ENCODE data around the gene ACAD9. TPM values are rescaled to one million over a fixed set of nuclear protein-coding genes. Genes with fewer than 3 reads are reported as not detected.

Gene ACAD9
- total RNA-seq, 1 donor from 2014 or later = 32.4 TPM

DNA sequence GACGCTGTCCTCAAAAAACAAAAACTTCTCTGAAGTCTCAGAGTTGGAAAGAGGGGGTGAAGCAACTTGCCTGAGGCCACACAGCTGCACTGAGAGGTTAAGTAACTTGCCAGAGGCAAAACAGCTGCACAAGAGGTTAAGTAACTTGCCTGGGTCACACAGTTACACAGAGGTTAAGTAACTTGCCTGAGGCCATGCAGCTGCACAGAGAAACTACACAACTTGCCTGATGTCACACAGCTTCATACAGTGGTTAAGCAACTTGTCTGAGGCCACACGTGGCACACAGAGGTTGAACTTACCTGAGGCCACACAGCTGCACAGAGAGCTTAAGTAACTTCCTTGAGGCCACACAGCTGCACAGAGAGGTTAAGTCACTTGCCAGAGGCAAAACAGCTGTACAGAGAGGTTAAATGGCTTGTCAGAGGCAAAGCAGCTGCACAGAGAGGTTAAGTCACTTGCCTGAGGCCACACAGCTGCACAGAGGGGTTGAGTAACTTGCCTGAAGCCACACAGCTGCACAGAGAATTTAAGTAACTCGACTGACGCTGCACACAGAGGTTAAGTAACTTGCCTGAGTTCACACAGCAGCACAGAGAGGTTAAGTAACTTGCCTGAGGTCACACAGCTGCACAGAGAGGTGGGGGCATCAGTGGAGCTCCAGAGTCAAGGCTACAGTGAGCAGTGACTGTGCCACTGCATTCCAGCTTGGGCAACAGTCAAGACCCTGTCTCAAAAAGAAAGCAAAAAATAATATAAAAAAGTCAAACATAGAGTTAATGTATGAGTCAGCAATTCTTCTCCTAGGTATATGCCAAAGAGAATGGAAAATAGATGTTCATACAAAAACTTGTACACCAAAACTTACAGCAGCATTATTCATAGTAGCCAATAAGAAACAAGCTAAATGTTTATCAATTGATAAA, 12.0 kb upstream of the ACAD9 start:
- Histone ChIP-seq H2AFZ (ENCODE audit: low read depth, low read length) (no peak overlapping the region), H3K27ac (ENCODE audit: low read depth, low read length) (no peak overlapping the region), H3K9ac (ENCODE audit: low read length) (no peak overlapping the region), H3K9me3 (ENCODE audit: insufficient read depth, low read depth, low read length) (no peaks in the 10 kb centered on the region), H3K4me3 (ENCODE audit: insufficient read depth, low read depth, low read length) (no peak overlapping the region), H4K20me1 (ENCODE audit: insufficient read depth, low read length) (no peaks in the 10 kb centered on the region), H3K79me2 (ENCODE audit: insufficient read depth, low read length) (no peaks in the 10 kb centered on the region), H3K27me3 (ENCODE audit: insufficient read depth, low read length) (no peaks in the 10 kb centered on the region), H3K36me3 (ENCODE audit: insufficient read depth, low read length) (no peaks in the 10 kb centered on the region), H3K4me2 (ENCODE audit: low read length) (no peak overlapping the region), H3K4me1 (ENCODE audit: insufficient read depth, low read length) (peaks cover 3% of the 10 kb centered on the region)
- Mint-ChIP-seq H3K27me3 (ENCODE audit: low read depth, unreplicated experiment) (peaks cover 2% of the 10 kb centered on the region), H3K27ac (ENCODE audit: unreplicated experiment) (no peak overlapping the region), H3K4me3 (ENCODE audit: unreplicated experiment) (no peak overlapping the region), H3K36me3 (ENCODE audit: low read depth, unreplicated experiment) (peaks cover 8% of the 10 kb centered on the region), H3K4me1 (ENCODE audit: low read depth, unreplicated experiment) (peaks cover 5% of the 10 kb centered on the region), H3K9me3 (ENCODE audit: unreplicated experiment) (peaks cover 3% of the 10 kb centered on the region)
- TF ChIP-seq, protein P1, sequence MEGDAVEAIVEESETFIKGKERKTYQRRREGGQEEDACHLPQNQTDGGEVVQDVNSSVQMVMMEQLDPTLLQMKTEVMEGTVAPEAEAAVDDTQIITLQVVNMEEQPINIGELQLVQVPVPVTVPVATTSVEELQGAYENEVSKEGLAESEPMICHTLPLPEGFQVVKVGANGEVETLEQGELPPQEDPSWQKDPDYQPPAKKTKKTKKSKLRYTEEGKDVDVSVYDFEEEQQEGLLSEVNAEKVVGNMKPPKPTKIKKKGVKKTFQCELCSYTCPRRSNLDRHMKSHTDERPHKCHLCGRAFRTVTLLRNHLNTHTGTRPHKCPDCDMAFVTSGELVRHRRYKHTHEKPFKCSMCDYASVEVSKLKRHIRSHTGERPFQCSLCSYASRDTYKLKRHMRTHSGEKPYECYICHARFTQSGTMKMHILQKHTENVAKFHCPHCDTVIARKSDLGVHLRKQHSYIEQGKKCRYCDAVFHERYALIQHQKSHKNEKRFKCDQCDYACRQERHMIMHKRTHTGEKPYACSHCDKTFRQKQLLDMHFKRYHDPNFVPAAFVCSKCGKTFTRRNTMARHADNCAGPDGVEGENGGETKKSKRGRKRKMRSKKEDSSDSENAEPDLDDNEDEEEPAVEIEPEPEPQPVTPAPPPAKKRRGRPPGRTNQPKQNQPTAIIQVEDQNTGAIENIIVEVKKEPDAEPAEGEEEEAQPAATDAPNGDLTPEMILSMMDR (IDR thresholded peaks at IDR 0.05; ENCODE audit: insufficient read depth, low read depth, low read length) = no peak
- TF ChIP-seq EZH2 (IDR thresholded peaks at IDR 0.05; ENCODE audit: insufficient read depth, low read length) = no peak
- FAIRE-seq (no peak), DNase-seq (ENCODE audit: low read depth) (no peak)

DNA sequence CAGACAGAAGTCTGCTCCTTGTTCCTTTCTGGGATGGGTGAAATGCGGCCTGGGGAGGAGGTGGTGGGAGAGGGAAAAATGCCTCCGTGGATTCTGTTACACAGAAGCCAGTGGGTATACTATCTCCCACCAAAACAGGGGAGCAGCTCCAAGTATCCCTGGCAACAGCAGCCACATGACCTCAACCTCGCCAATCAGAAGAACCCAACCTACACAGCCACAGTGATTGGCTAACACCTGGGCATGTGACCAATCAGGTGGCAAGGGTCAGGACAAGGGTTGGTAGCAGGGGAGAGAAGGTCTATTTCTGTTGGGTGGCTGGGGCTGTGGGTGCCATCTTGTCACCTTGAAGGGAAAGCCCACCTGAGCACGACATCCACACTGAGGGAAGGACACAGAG, 9.1 kb upstream of the ACAD9 start:
- no peak overlapping the region for H3K27ac Mint-ChIP-seq (ENCODE audit: unreplicated experiment)
- no peaks in the 10 kb centered on the region for H3K36me3 ChIP-seq (ENCODE audit: insufficient read depth, low read length)
- no peaks in the 10 kb centered on the region for H3K79me2 ChIP-seq (ENCODE audit: insufficient read depth, low read length)
- peaks cover 12% of the 10 kb centered on the region for H3K27me3 Mint-ChIP-seq (ENCODE audit: low read depth, unreplicated experiment)
- no peak overlapping the region for H2AFZ ChIP-seq (ENCODE audit: low read depth, low read length)
- H3K9me3 ChIP-seq (ENCODE audit: insufficient read depth, low read depth, low read length) = no peaks in the 10 kb centered on the region
- H3K9ac ChIP-seq (ENCODE audit: low read length) = no peak overlapping the region
- DNase-seq (ENCODE audit: low read depth) (no peak), FAIRE-seq (no peak)
- H4K20me1 ChIP-seq (ENCODE audit: insufficient read depth, low read length) = no peaks in the 10 kb centered on the region
- peaks cover 5% of the 10 kb centered on the region for H3K27me3 ChIP-seq (ENCODE audit: insufficient read depth, low read length)
- no peak overlapping the region for H3K27ac ChIP-seq (ENCODE audit: low read depth, low read length)
- no peak overlapping the region for H3K4me3 Mint-ChIP-seq (ENCODE audit: unreplicated experiment)
- peaks cover 2% of the 10 kb centered on the region for H3K4me1 Mint-ChIP-seq (ENCODE audit: low read depth, unreplicated experiment)
- no peak overlapping the region for H3K4me3 ChIP-seq (ENCODE audit: insufficient read depth, low read depth, low read length)
- H3K36me3 Mint-ChIP-seq (ENCODE audit: low read depth, unreplicated experiment) = peaks cover 12% of the 10 kb centered on the region
- H3K4me1 ChIP-seq (ENCODE audit: insufficient read depth, low read length) = peaks cover 3% of the 10 kb centered on the region
- H3K4me2 ChIP-seq (ENCODE audit: low read length) = no peak overlapping the region
- peaks cover 6% of the 10 kb centered on the region for H3K9me3 Mint-ChIP-seq (ENCODE audit: unreplicated experiment)
- TF ChIP-seq EZH2 (IDR thresholded peaks at IDR 0.05; ENCODE audit: insufficient read depth, low read length) = no peak
- TF ChIP-seq, protein P1 (IDR thresholded peaks at IDR 0.05; ENCODE audit: insufficient read depth, low read depth, low read length) = no peak

DNA sequence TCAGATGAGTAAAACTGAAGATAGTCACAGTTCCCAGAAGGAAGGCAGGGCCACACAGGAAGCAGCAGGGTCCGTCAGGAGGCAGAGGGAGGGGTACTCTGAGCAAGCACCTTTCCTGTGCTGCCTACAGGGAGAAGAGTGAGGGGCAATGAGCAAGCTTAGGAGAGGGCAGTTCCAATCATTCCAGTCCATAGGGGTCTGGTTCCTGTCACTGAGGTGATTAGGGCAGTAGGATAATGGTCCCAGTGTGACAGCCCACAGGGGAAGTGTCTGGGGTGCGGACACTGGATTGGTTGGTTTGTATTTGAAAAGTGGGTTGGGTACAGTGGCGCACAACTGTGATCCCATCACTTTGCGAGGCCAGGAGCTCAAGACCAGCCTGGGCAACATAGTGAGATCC, 7.1 kb upstream of the ACAD9 start:
- Histone ChIP-seq H3K27me3 (ENCODE audit: insufficient read depth, low read length) (peaks cover 5% of the 10 kb centered on the region), H3K4me3 (ENCODE audit: insufficient read depth, low read depth, low read length) (no peak overlapping the region), H3K79me2 (ENCODE audit: insufficient read depth, low read length) (no peaks in the 10 kb centered on the region), H3K27ac (ENCODE audit: low read depth, low read length) (no peak overlapping the region), H4K20me1 (ENCODE audit: insufficient read depth, low read length) (no peaks in the 10 kb centered on the region), H3K9me3 (ENCODE audit: insufficient read depth, low read depth, low read length) (no peaks in the 10 kb centered on the region), H3K4me1 (ENCODE audit: insufficient read depth, low read length) (no peaks in the 10 kb centered on the region), H2AFZ (ENCODE audit: low read depth, low read length) (no peak overlapping the region), H3K36me3 (ENCODE audit: insufficient read depth, low read length) (no peaks in the 10 kb centered on the region), H3K9ac (ENCODE audit: low read length) (no peak overlapping the region), H3K4me2 (ENCODE audit: low read length) (no peak overlapping the region)
- DNase-seq (ENCODE audit: low read depth) (no peak), FAIRE-seq (no peak)
- TF ChIP-seq, protein P1 (IDR thresholded peaks at IDR 0.05; ENCODE audit: insufficient read depth, low read depth, low read length) = no peak
- TF ChIP-seq EZH2 (IDR thresholded peaks at IDR 0.05; ENCODE audit: insufficient read depth, low read length) = no peak
- H3K27ac Mint-ChIP-seq (ENCODE audit: unreplicated experiment) = no peak overlapping the region
- H3K4me3 Mint-ChIP-seq (ENCODE audit: unreplicated experiment) = no peak overlapping the region
- H3K4me1 Mint-ChIP-seq (ENCODE audit: low read depth, unreplicated experiment) = no peaks in the 10 kb centered on the region
- H3K27me3 Mint-ChIP-seq (ENCODE audit: low read depth, unreplicated experiment) = peaks cover 13% of the 10 kb centered on the region
- H3K9me3 Mint-ChIP-seq (ENCODE audit: unreplicated experiment) = peaks cover 6% of the 10 kb centered on the region
- peaks cover 12% of the 10 kb centered on the region for H3K36me3 Mint-ChIP-seq (ENCODE audit: low read depth, unreplicated experiment)
